ENCODE measurements around the gene SPEF1.
"Not testable (repeated sequence)": the region's sequence is repeated elsewhere in the genome, so short reads cannot be mapped to it uniquely, and the experiment has no call there.

The SPEF1 gene

GRCh38 chr20:3804781-3805180 lies 23.5 kb upstream of the SPEF1 start:
- no peak for DNase-seq

- DNase-seq: no peak
Measured at GRCh38 chr20:3804254-3804751, 23.1 kb upstream of the SPEF1 start.

- DNase-seq: no peak
Measured at GRCh38 chr20:3803854-3804253, 22.6 kb upstream of the SPEF1 start.

GRCh38 chr20:3803289-3803688 lies 22.0 kb upstream of the SPEF1 start:
- no peak for DNase-seq

- DNase-seq: no peak
Measured at GRCh38 chr20:3802524-3803239, 21.4 kb upstream of the SPEF1 start.

GRCh38 chr20:3801846-3802245 lies 20.6 kb upstream of the SPEF1 start:
- DNase-seq: no peak

- DNase-seq: no peak
Measured at GRCh38 chr20:3801299-3801698, 20.1 kb upstream of the SPEF1 start.

GRCh38 chr20:3800878-3801260 lies 19.6 kb upstream of the SPEF1 start:
- DNase-seq: no peak

- DNase-seq: no peak
Measured at GRCh38 chr20:3800256-3800877, 19.1 kb upstream of the SPEF1 start.

GRCh38 chr20:3798908-3799248 lies 17.6 kb upstream of the SPEF1 start:
- DNase-seq: peak; percentile 16

- no peak for DNase-seq
Measured at GRCh38 chr20:3798373-3798768, 17.1 kb upstream of the SPEF1 start.

GRCh38 chr20:3797592-3798372 lies 16.5 kb upstream of the SPEF1 start:
- peak; percentile 20 for DNase-seq

GRCh38 chr20:3797226-3797545 lies 15.9 kb upstream of the SPEF1 start:
- no peak for DNase-seq

GRCh38 chr20:3796477-3797225 lies 15.4 kb upstream of the SPEF1 start:
- DNase-seq: peak; percentile 52

GRCh38 chr20:3795511-3796468 lies 14.5 kb upstream of the SPEF1 start, which contains the start of gene CDC25B:
Gene CDC25B, plus strand, starts transcription at chr20:3796310. Its CDS starts 222 bp downstream, at chr20:3796532.
- DNase-seq: peak; percentile 99

- no peak for DNase-seq
Measured at GRCh38 chr20:3794701-3795420, 13.6 kb upstream of the SPEF1 start.

GRCh38 chr20:3794168-3794567 lies 12.9 kb upstream of the SPEF1 start:
- not testable (repeated sequence) for DNase-seq

GRCh38 chr20:3789201-3789600 lies 8.0 kb upstream of the SPEF1 start:
- not testable (repeated sequence) for DNase-seq

- peak; percentile 61 for DNase-seq
Measured at GRCh38 chr20:3788685-3789155, 7.5 kb upstream of the SPEF1 start.

- DNase-seq: no peak
Measured at GRCh38 chr20:3787324-3788014, 6.2 kb upstream of the SPEF1 start.

Data from NCI-H82 (cell line).